Astrocyte of the cerebellum (primary cell): ENCODE data around the gene KAT7.

Experiments
- DNase-seq: peaks from one replicate; pipeline ENCODE4 v3.0.0-alpha.2; 2011; ENCODE audit warnings: low read depth
- H3K4me3 ChIP-seq: 2 replicates; pipeline ENCODE4 v1.5.1; 2011; ENCODE audit warnings: mild to moderate bottlenecking, low read depth, low read length, moderate library complexity
- CTCF ChIP-seq: IDR thresholded peaks from 2 replicates; pipeline ENCODE4 v1.5.1; 2012; ENCODE audit warnings: low read length, low read depth, moderate library complexity, mild to moderate bottlenecking; ENCODE audit errors: missing control alignments
- in situ Hi-C: cut with HindIII; loops from 2 replicates; pipeline ENCODE4 v1.10.0; 2017; ENCODE audit warnings: low sequenced_read_pairs

Gene KAT7

GRCh38 chr17:49759203-49759602 is 29.3 kb upstream of the KAT7 start:
- no peak overlapping the region for H3K4me3 ChIP-seq
- in situ Hi-C loops: no loop called here
- DNase-seq: no peak
- no peak for TF ChIP-seq CTCF

- TF ChIP-seq CTCF: no peak
- DNase-seq: no peak
- H3K4me3 ChIP-seq: no peak overlapping the region
- in situ Hi-C loops: no loop called here
Measured at GRCh38 chr17:49760296-49760695, 28.2 kb upstream of the KAT7 start.

- TF ChIP-seq CTCF: no peak
- DNase-seq: no peak
- H3K4me3 ChIP-seq: no peak overlapping the region
- in situ Hi-C loops: no loop called here
Measured at GRCh38 chr17:49760932-49761558, 27.4 kb upstream of the KAT7 start.

- no peak for TF ChIP-seq CTCF
- peak overlapping the region; percentile 63 for H3K4me3 ChIP-seq
- in situ Hi-C loops: no loop called here
- no peak for DNase-seq
Measured at GRCh38 chr17:49762151-49762941, 26.1 kb upstream of the KAT7 start.

GRCh38 chr17:49763735-49764558 is 24.5 kb upstream of the KAT7 start, which contains the start of gene FAM117A:
FAM117A (minus strand) TSS chr17:49764131; CDS start chr17:49764087, 44 bp downstream.
- peak; percentile 96 for DNase-seq
- in situ Hi-C loops: no loop called here
- peak within 1 kb of the TSS; percentile 63 for H3K4me3 ChIP-seq
- TF ChIP-seq CTCF: no peak

- no peak for DNase-seq
- H3K4me3 ChIP-seq: peak overlapping the region; percentile 63
- TF ChIP-seq CTCF: no peak
- in situ Hi-C loops: no loop called here
Measured at GRCh38 chr17:49764559-49765180, 23.8 kb upstream of the KAT7 start.
